Endothelial cell of hepatic sinusoid (primary cell): ENCODE results near the gene RGL1.
"Not testable (repeated sequence)": the region's sequence is repeated elsewhere in the genome, so short reads cannot be mapped to it uniquely, and the experiment has no call there.

Experiments used
- in situ Hi-C: cut with HindIII; loops from 2 replicates; pipeline ENCODE4 v1.10.0; 2017; ENCODE audit warnings: low sequenced_read_pairs

Gene RGL1

DNA sequence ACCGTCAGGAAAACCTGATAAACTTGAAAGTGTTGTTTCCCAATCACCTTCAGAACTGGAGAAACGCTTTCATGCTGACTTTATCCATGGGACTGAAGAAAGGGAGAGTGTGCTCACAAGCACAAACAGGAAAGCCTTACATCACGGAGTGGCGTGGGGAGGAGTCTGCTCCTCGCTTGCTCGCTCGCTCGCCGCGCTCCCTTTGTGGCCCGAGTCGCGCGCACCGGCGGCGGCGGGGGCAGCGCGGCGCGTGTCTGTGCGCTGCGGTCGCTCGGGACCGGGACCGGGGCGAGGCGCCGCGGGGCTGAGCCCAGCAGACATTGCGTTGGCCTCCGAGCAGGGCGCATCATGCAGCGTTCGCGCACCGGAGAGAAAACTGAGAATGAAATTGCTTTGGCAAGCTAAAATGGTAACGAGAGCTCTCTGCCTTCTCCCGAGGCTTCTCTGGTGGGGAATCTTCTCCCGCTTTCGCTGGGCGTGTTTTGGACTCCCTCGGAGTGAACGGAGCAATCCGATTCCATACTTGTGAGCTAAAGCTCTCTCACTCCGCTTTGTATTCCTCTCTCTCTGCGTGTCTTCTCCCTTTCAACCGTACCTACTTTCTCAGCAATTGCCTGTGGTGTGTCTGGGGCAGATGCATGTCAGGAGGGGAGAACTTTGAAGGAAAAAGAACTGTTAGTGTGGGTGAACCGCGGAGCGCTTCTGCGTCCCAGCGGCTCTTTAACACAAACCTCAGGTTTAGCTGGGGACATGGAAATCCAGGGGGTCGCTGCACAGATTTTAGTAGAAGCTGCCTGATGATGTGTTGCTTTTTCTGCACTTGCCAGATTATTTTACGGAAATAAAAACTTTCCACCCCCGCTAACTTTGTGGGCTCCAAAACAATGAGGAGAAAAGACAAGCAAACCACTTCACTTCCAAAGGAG lies at the start of gene RGL1:
RGL1 (plus strand) TSS at position 205 of the 926 bp plus-strand sequence; CDS start at position 383, 178 bp downstream.
- in situ Hi-C loops, result no loop called here

DNA sequence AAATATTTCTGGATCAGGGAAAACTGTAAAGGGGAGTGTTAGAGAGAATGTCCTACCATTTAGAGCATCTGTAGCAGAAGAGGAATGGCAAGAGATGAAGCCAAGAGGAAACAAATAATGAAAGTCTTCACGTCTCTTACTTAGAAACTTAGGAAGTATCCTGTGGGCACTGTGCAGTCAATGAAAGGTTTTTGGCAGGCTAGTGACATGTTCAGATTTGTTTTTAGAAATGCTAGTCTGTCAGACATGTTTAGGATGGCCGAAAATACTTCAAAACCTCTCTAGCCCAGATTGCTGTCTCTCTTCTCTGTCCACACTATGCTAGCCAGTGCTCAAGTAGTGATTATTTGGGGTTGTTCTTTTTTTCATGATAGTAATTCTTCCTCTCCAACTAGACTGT lies 48.6 kb upstream of the RGL1 start:
- in situ Hi-C loops, result no loop called here

DNA sequence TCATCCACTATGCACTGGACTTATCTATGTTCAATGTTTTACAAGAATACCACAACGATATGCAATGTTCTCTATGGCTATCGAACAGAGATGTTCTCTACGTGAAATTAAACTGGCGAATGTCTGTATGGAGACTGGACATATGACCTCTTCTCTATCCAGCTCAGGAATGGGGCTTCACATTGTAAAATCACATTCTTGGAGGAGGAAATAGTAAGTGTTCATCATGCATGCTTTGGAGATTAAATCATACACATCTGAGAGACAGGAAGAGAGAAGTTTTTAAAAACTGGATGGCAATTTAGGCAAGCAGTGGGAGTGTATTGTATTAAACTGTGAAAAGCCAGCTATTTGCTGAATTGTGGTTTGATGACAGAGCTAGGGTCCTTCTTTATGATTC lies 47.9 kb upstream of the RGL1 start:
- in situ Hi-C loops, result no loop called here

DNA sequence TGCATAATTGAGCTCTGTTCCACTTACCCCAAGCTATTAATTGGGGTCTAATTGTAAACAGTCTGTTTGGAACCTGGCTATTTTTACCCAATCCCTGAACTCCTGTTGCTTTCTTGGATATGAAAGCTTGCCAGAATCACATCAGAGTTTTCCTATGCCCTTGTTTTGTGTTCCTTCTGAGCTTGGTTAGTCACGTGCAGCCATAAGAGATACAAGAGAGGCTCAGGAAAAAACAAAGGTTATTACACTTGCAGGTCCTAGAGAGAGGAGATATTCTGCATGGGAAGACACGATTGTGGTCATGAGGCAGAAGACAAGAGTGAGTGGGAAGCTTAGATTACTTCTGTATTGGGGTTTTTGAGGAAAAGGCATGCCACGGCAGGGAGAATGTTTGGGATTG lies 46.0 kb upstream of the RGL1 start:
- in situ Hi-C loops, result no loop called here

DNA sequence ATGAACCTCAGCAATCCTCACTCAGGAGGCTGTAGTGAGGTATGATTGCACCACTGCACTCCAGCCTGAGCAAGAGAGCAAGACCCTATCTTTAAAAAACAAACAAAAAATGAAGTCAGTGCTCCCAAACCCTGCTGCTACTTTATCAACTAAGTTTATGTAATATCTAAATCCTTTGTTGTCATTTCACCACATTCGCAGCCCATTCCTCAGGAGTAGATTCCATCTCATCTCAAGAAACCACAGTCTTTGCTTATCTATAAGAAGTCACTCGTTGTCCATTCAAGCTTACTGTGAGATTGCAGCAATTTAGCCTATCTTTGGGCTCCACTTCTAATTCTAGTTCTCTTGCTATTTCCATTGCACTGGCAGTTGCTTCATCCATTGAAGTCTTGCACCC lies 44.3 kb upstream of the RGL1 start:
- in situ Hi-C loops, result no loop called here

DNA sequence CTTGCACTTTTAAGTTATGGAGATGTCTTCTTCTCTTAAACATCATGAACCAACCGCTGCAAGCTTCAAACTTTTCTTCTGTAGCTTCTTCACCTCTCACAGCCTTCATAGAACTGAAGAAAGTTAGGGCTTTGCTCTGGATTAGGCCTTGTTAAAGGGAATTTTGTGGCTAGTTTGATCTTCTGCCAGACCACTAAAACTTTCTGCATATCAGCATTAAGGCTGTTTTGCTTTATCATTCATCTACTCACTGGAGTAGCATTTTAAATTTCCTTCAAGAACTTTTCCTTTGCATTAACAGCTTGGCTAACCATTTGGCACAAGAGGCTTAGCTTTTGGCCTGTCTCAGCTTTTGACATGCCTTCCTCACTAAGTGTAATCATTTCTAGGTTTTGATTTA lies 43.0 kb upstream of the RGL1 start:
- in situ Hi-C loops, result no loop called here

DNA sequence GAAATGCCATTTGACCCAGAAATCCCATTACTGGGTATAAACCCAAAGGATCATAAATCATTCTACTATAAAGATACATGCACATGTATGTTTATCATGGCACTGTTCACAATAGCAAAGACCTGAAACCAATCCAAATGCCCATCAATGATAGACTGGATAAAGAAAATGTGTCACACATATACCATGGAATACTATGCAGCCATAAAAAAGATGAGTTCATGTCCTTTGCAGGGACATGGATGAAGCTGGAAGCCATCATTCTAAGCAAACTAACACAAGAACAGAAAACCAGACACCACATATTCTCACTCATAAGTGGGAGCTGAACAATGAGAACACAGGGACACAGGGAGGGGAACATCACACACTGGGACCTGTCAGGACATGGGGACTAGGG lies 42.1 kb upstream of the RGL1 start:
- in situ Hi-C loops, result not testable (repeated sequence)

DNA sequence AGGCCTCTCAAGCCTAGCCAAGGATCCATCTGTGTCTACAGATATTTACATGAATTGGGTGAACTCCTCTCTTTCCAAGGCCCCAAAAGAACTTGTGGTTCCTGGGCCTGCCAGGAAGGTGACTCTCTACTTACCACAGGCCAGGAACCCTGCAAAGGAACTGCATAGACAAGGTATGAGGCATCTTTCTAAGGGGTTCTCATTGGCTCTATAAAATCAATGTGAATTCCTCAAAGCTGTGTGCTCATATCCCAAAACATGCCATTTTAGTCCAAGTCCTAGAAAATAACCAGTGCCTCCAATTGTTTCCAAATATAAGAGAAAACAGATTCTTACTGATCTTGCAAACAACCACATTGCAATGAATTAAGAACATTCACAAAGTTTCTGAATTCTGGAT lies 39.9 kb upstream of the RGL1 start:
- in situ Hi-C loops, result no loop called here

DNA sequence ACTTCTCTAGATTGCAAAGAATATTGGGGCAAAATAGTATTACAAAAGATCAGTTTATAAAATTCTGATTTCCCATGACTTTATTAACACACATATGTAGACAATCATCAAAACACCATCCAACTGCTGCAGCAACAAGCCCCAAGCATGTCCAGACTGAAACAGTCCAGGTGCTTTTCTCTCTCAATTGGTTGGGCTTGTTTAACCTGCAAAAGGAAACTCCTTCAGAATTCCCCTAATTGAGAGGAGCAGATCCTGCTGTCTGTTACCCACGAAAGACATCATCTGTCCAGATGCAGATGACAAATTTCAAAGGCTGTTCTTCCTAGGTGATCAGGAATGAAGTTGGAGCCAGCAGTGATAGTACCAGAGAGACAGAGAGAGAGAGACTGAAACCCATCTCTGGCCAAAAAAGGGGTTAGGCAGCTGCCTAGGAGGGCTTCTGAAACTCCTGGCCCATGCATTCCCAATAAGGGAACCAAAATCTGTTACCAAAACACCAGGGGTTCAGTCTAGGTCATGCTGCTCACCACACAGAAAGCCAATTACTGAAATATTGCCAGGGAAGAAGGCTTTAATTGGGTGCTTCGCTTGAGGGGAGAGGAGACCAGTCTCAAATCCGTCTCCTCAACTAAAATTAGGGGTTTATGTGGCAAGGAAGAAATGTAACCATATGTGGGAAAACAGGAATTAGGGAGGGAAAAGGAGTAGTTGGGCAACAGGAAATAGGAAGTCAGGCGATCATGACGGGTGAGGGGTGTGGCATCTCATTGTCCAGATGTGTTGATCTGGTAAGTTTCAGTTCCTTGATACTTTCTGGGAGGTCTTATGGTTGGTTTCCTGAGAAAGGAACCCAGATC lies 34.7 kb upstream of the RGL1 start:
- in situ Hi-C loops, result no loop called here

DNA sequence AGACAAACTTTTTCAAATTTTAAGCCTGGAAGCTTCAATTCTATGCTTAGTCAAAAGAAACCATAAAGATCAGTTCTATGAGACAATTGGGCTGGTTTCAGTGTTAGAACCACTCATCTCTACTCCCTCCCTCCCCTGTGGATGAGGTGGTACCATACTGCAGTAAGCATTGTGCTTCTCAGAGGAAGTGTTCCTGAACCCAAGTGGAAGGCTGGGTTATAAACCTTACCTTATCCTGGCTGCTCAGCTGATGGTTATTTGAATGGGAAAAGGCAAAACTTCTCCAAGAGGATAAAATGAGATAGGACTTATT lies 34.1 kb upstream of the RGL1 start:
- in situ Hi-C loops, result no loop called here

DNA sequence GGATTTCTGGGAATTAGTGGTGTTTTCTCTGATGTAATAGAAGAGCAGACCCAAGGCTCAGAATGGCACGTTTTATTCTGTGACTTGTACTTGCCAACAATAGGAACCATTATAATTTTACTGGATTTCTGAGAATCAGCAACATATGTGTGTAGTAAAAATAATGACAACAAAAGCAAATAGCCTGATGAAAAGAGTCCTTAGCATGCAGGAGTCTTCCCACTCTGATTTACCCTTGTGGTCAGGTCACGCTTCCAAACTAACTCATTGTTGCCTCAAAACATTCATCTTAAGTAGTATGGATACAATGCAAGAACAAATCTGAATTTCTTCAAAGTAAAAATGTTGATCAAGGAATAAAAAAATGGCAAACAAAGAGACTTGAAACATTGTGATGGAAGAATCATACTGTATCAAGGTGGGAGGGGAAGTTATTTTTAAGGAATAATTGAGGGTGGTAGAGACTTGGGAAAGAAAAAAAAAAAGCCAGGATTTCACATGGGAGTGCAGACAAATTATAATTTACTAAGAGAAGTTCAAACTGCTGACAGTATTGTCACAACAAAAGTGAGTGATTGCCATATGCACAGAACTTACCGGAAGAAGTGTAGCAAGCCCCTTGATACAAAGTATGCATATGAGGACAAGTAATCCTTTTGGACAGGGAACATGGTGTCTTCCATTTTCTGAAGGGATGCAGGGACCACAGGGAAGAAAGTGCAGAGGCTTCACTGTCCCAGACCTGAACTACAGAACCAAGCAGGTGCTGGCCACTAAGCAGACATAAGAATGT lies 31.2 kb upstream of the RGL1 start:
- in situ Hi-C loops, result no loop called here

DNA sequence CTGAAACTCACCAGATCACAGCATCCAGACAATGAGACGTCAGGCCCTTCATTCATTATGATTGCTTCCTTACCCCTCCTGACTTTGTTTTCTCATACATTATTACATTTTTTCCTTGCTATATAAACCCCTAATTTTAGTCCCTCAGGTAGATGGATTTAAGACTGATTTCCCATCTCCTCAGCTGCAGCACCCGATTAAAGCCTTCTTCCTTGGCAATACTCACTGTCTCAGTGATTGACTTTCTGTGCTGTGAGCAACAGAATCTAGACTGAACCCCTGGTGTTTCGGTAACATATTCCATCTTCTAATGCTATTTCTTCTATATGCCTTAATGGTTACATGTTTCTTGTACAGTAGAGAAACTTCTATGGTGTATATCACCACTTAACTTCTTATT lies 30.0 kb upstream of the RGL1 start:
- in situ Hi-C loops, result no loop called here

DNA sequence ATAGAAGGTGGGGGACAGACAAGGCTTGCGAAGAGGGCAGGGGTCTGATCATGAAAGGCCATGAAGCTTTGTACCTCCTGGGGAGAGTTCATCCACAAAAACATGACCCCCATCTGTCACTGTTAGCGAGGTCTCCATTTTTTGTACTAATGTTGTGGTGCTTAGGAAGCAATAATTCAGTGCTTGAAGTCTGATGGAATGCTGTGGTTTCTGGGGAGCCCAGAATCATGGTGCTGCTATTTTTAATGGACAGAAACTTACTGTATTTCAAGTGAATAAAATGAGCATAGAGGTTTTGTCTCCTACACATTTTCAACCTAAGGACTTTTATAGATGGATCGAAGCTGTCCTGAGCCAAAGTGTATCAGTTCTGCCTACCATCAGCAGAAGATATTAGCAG lies 28.2 kb upstream of the RGL1 start:
- in situ Hi-C loops, result no loop called here

DNA sequence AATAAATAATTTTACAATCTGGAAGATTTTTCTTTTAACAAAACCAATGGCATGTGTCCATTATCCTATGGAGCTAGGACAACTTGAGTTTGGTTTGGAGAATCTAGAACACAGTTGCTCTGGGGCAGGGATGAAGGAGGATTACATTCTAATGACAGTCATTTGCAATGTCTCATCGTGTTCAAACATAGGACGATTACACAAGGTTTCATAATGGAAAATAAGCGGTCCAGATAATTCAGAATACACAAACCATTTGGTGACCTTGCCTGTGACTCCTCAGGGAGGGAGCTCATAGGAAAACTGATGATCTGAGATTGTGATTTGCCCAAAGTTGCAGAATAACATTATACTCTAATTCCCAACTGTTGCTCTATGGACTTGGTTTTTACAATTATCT lies 27.6 kb upstream of the RGL1 start:
- in situ Hi-C loops, result no loop called here

DNA sequence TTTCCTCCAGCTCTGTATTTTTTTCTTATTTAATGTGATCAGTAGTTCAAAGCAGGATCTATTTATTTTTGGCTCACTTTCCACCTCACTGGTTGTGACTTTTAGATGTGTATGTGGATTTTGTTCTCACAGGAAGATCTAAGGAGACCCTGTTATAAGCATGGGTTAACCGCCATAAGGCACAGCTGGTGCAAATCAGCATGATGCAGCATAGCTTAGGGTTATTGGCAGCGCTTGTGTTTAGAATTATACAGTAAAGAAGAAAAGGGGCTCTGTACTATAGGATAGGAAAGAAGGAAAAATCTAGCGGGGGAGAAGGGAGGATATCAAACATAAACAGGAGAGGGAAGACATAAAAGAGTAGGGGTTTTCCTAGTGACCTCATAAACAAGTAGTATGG lies 26.9 kb upstream of the RGL1 start:
- in situ Hi-C loops, result no loop called here

DNA sequence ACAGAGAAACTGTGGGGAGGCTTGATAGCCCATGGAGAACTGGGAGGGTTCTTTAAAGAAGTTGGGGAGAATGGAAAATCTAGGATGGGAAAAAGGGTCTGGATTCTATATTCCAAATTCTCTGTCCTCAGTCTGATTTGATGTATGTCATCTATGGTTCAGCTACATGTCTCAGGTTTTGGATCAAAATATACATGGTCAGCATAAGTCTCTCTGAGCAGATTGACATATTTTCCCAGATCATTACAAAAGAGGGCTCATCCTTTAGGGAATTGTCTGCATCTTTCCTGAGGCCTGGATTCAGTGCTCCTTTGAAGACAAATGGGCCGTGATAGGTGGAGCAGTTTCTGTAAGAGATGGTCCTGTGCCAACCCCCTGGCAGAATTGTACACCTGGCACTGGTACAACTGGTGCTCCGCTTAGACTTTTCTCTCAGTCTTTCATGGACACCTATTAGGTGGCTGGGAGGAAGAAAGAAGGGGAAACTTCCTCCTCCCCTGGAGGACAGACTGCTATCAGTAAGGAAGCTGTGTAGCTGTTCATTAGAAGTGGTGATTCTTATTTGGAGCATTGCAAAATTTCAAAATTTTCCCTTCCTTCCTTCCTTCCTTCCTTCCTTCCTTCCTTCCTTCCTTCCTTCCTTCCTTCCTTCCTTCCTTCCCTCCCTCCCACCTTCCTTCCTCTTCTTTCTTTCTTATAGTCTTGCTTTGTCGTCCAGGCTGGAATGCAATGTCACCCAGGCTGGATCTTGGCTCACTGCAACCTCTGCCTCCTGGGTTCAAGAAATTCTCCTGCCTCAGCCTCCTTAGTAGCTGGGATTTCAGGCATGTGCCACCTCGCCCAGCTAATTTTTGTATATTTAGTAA lies 26.1 kb upstream of the RGL1 start:
- in situ Hi-C loops, result no loop called here

DNA sequence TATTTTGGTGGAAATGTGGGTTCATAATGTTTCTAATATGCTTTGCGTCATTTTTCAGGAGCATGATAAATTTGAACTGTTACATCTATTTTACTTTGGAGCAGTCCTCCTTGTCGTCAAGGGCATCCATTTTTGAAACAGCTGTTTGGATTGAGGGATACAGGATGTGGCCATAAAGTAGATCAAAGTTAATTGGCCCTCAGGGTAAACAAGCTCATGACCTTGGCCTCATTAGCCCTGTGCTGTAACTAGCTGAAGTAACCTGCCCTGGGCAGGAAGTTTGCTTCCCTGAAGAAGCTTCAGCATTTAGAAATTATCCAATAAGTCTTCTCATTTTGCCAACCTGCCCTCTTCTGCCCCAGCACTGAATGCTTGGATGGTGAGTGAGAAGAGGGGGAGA lies 24.8 kb upstream of the RGL1 start:
- in situ Hi-C loops, result no loop called here

DNA sequence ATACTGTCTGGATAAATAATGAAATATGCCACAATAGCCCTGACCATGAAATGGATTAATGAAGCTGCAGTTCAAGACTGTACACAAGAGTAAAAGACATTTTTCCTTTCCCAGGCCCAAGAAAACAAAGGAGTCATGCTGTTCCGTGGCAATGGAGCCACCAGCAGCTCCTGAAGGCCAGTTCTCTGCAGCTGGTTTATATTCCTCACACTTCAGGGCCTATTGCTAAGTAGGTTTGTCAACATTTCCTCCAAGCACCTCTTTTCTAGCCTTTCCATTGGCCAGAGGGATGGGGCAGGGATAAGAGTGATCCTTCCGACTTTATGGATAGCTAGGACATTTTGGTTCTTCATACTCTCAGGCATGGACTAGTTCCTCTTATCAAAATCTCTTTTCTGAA lies 24.2 kb upstream of the RGL1 start:
- in situ Hi-C loops, result no loop called here

DNA sequence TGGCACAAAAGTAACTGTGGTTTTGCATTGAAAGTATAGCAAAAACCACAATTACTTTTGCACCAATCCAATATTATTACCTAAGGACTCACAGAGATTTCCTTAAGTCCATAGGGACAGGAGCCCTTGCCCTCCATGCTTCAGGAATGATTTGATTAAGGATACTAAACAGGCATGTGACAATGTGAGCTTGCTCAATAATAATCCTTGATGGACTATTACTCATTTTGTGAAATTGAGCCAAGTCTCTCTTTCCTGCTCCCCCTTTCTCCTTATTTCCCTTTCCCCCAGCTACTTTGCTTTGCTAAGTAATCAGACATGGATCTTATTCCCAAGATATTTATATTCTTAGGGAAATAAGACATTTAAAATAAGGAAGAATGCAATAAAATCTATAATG lies 21.6 kb upstream of the RGL1 start:
- in situ Hi-C loops, result no loop called here
